H1 (cell line): ENCODE measurements around the gene TRIM15. TPM values are rescaled to one million over a fixed set of nuclear protein-coding genes. Genes with fewer than 3 reads are reported as not detected.
A peak's percentile ranks its signal among the peaks of the same experiment; 100 is the strongest.

Experiments used
- ASH2L ChIP-seq: fragments of 200-600, 300-600 bp; sonication (generic); IDR thresholded peaks from one replicate; pipeline ENCODE4 v1.7.1; 2017; ENCODE audit warnings: low read length
- BACH1 ChIP-seq: IDR thresholded peaks from 2 replicates; pipeline ENCODE4 v1.6.1; 2012; ENCODE audit warnings: low read length, improper control_type of control experiment
- CBX5 ChIP-seq: fragments of 300-800, 300-1000 bp; sonication (generic); IDR thresholded peaks from 2 replicates; pipeline ENCODE4 v1.7.1; 2016; ENCODE audit warnings: antibody characterized with exemption, low read length, low read depth
- CHD1 ChIP-seq: IDR thresholded peaks from 2 replicates; pipeline ENCODE4 v1.6.1; 2012; ENCODE audit warnings: low read depth, low read length, improper control_type of control experiment
- CTCF ChIP-seq, 3 experiments: IDR thresholded peaks; 1 replicate in 2 of 3; 2 replicates in 1 of 3; pipeline versions ENCODE4 v1.5.1 to v1.6.1; 2011; ENCODE audit warnings: low read length in 3 of 3, mild to moderate bottlenecking in 3 of 3, inconsistent platforms in 2 of 3, low read depth in 1 of 3, moderate library complexity in 1 of 3; ENCODE audit not compliant: insufficient read depth in 1 of 3; ENCODE audit errors: control extremely low read depth in 1 of 3
- E2F6 ChIP-seq: IDR thresholded peaks from 2 replicates; pipeline ENCODE4 v1.6.1; 2012; ENCODE audit warnings: inconsistent platforms
- EGR1 ChIP-seq: IDR thresholded peaks from 2 replicates; pipeline ENCODE4 v1.6.1; 2011; ENCODE audit warnings: low read depth, low read length, borderline replicate concordance
- EZH2 ChIP-seq: fragments of 200-600 bp; sonication (generic); IDR thresholded peaks from 2 replicates; pipeline ENCODE4 v1.7.1; 2012; ENCODE audit warnings: low read depth, mild to moderate bottlenecking, moderate library complexity, low read length, inconsistent platforms; ENCODE audit not compliant: severe bottlenecking
- HDAC2 ChIP-seq, 2 experiments: fragments of 300-600 bp in 1 of 2; sonication (generic) in 1 of 2; IDR thresholded peaks; 2 replicates each; pipeline ENCODE4 v1.6.1; 2011 to 2012; ENCODE audit warnings: low read depth in 2 of 2, low read length in 2 of 2, mild to moderate bottlenecking in 2 of 2, moderate library complexity in 2 of 2, borderline replicate concordance in 1 of 2, inconsistent platforms in 1 of 2
- JUND ChIP-seq: IDR thresholded peaks from 2 replicates; pipeline ENCODE4 v1.6.1; 2011; ENCODE audit warnings: mild to moderate bottlenecking, improper control_type of control experiment, low read length
- MAFK ChIP-seq: IDR thresholded peaks from 2 replicates; pipeline ENCODE4 v1.6.1; 2012; ENCODE audit warnings: low read depth, mild to moderate bottlenecking, improper control_type of control experiment, low read length
- NRF1 ChIP-seq: IDR thresholded peaks from 2 replicates; pipeline ENCODE4 v1.6.1; 2011; ENCODE audit warnings: mild to moderate bottlenecking, low read depth, low read length, improper control_type of control experiment
- PHF8 ChIP-seq: fragments of 200-600 bp; sonication (generic); conservative IDR thresholded peaks from 2 replicates; pipeline ENCODE4 v1.7.1; 2012; ENCODE audit warnings: low read depth, mild to moderate bottlenecking, inconsistent platforms, low read length, moderate library complexity
- POLR2A ChIP-seq, 2 experiments: IDR thresholded peaks; 1 replicate in 1 of 2; 2 replicates in 1 of 2; pipeline ENCODE4 v1.6.1; 2011; ENCODE audit warnings: low read depth in 2 of 2, low read length in 2 of 2, mild to moderate bottlenecking in 2 of 2; ENCODE audit errors: control extremely low read depth in 1 of 2
- RXRA ChIP-seq: IDR thresholded peaks from 2 replicates; pipeline ENCODE4 v1.6.1; 2011; ENCODE audit warnings: low read depth, mild to moderate bottlenecking, low read length, moderate library complexity; ENCODE audit not compliant: insufficient read depth
- SIX5 ChIP-seq: IDR thresholded peaks from 2 replicates; pipeline ENCODE4 v1.6.1; 2011; ENCODE audit warnings: mild to moderate bottlenecking, low read depth, low read length
- SP2 ChIP-seq: IDR thresholded peaks from 2 replicates; pipeline ENCODE4 v1.6.1; 2012; ENCODE audit warnings: mild to moderate bottlenecking, low read length, inconsistent platforms
- TAF1 ChIP-seq: IDR thresholded peaks from 2 replicates; pipeline ENCODE4 v1.6.1; 2011; ENCODE audit warnings: mild to moderate bottlenecking, low read depth, low read length
- TAF7 ChIP-seq: optimal IDR thresholded peaks from 2 replicates; pipeline ENCODE3; 2011; ENCODE audit warnings: low read depth, mild to moderate bottlenecking, inconsistent platforms, low read length, moderate library complexity, borderline replicate concordance
- TBP ChIP-seq: IDR thresholded peaks from 2 replicates; pipeline ENCODE4 v1.6.1; 2011; ENCODE audit warnings: low read depth, low read length, improper control_type of control experiment
- TCF12 ChIP-seq: IDR thresholded peaks from 2 replicates; pipeline ENCODE4 v1.6.1; 2011; ENCODE audit warnings: low read depth, mild to moderate bottlenecking, low read length
- polyA plus RNA-seq, 7 experiments: library from polyadenylated mRNA; depleted of rRNA in 3 of 7; stranded (reverse) in 5 of 7; unstranded in 2 of 7; fragments of >200 nt in 5 of 7; fragments of 200-250 nt in 2 of 7; gene quantifications; 1 replicate in 5 of 7; 2 replicates in 1 of 7; 4 replicates in 1 of 7; pipeline versions ENCODE4 v1.2.1 to v1.2.3, GENCODE V29; 2011 to 2013; ENCODE audit warnings: missing spikeins in 2 of 7, mixed read lengths in 2 of 7
- total RNA-seq: library from RNA; stranded (reverse); fragmentation: NEBNext Ultra II Directional; extraction: Animal tissue kit (Norgen Biotek cat#: 25700); gene quantifications from 2 replicates; pipeline ENCODE4 v1.2.1, GENCODE V29; 2021
- TF ChIP-seq, protein P1 (sequence below): IDR thresholded peaks from 2 replicates; pipeline ENCODE4 v1.6.1; 2012; ENCODE audit warnings: inconsistent platforms

TRIM15 gene
- total and polyA plus RNA-seq, 2 of the 8 experiments (the other 6 are each of a cell fraction or from before 2014, with no cell fraction given), result 0.18 to 0.48 TPM

DNA sequence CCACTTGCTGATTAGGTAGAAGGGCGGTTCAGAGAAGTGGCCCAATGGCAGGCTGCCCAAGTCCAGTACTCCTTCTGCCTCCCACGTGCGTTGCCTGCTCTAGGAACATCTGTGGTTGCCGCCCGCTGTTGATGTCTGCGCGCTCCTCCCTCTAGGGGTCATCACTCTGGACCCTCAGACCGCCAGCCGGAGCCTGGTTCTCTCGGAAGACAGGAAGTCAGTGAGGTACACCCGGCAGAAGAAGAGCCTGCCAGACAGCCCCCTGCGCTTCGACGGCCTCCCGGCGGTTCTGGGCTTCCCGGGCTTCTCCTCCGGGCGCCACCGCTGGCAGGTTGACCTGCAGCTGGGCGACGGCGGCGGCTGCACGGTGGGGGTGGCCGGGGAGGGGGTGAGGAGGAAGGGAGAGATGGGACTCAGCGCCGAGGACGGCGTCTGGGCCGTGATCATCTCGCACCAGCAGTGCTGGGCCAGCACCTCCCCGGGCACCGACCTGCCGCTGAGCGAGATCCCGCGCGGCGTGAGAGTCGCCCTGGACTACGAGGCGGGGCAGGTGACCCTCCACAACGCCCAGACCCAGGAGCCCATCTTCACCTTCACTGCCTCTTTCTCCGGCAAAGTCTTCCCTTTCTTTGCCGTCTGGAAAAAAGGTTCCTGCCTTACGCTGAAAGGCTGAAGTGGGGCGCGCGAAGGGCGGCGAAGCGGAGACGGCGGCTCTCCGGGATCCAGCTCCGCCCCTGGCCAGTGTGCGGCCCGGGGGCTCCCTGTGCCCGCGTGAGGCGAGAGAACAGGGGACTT, 8.5 kb downstream of the TRIM15 start (continued):
- 0 out of 2 replicates have a peak, but pooled peaks have one; percentile 20 for TF ChIP-seq TAF1
- TF ChIP-seq JUND, result no peak
- TF ChIP-seq PHF8, result no peak
- TF ChIP-seq BACH1, result no peak
- TF ChIP-seq TBP, result 0 out of 2 replicates have a peak, but pooled peaks have one; percentile 9
- peak in 2 of 3 experiments; percentile 4 to 32; a peak in 1 of 4 replicates for TF ChIP-seq CTCF (IDR thresholded peaks at IDR 0.05; ENCODE audit: control extremely low read depth in 1 of 3, insufficient read depth in 1 of 3, low read depth in 1 of 3, low read length in 3 of 3)
- no peak for TF ChIP-seq EZH2
- no peak for TF ChIP-seq TCF12
- TF ChIP-seq, protein P1, sequence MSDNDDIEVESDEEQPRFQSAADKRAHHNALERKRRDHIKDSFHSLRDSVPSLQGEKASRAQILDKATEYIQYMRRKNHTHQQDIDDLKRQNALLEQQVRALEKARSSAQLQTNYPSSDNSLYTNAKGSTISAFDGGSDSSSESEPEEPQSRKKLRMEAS, result peak; percentile 98
- no peak for TF ChIP-seq CBX5
- no peak for TF ChIP-seq POLR2A (IDR thresholded peaks at IDR 0.05; ENCODE audit: control extremely low read depth in 1 of 2, low read depth in 2 of 2, low read length in 2 of 2)
- TF ChIP-seq HDAC2 (IDR thresholded peaks at IDR 0.05; ENCODE audit: borderline replicate concordance in 1 of 2, low read depth in 2 of 2, low read length in 2 of 2), result peak in 1 of 2 experiments; percentile 76; a peak in 2 of 4 replicates
- TF ChIP-seq EGR1, result no peak
- TF ChIP-seq RXRA, result no peak
- no peak for TF ChIP-seq SP2
- TF ChIP-seq ASH2L, result peak; percentile 64
- no peak for TF ChIP-seq SIX5
- TF ChIP-seq TAF7, result no peak
- no peak for TF ChIP-seq CHD1
- no peak for TF ChIP-seq NRF1
- TF ChIP-seq E2F6, result peak; percentile 98
- TF ChIP-seq MAFK, result no peak
